Measurements from ENCODE around the gene CMPK1.

CMPK1 gene

GRCh38 chr1:47409311-47410067 lies 75.9 kb downstream of the CMPK1 start:
- Histone ChIP-seq H3K4me1 (no peaks in the 10 kb centered on the region), H3K27me3 (peaks cover 0 to 4% of the 10 kb centered on the region in 2 donors), H3K9me3 (no peaks in the 10 kb centered on the region), H3K4me3 (no peak overlapping the region), H3K27ac (no peak overlapping the region), H3K36me3 (no peaks in the 10 kb centered on the region)
- intact Hi-C loops (cut with DNase I; ENCODE audit: low total_unique reads), result no loop called here
- DNase-seq, result peak in 1 of 2 donors; percentile 38
- TF ChIP-seq CTCF (IDR thresholded peaks at IDR 0.05), result no peak

DNA sequence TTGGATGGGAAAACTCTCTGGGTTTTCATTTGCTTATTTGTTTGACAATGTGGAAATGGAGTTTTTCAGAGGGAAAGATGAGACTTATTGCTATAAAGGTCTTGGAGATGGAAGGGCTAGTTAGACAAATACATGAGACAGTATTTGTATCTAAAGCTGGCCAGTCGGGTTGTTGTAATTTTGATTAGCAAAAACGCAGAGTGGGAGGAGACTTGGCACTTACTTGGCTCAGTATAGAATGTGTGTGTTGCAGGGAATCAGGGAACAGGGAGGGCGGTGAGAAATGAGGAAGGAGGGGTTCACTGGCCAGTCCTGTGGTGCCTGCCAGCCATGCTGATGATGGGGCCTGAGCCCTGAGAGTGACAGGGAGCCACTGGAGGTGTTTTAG lies 76.5 kb downstream of the CMPK1 start:
- DNase-seq, result no peak
- intact Hi-C loops (cut with DNase I; ENCODE audit: low total_unique reads), result no loop called here

DNA sequence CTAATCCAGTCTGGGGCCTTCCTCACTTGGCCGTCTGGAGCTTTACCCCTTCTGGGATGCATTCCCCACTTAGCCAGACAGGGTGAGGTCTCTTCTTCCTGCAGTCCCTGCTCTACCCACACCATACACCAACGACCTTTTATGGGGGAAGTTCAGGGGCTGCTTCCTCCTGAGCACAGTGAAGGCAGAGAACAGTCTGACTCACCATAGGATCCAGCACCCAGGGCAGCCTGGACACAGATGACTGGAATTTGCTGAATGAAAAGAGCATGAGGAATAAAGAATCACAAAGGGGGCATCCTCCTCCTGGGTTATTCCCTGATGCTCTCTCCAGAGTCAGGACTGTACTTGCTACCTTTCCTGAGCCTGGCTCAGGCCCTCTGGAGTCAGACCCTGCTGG lies 77.8 kb downstream of the CMPK1 start:
- intact Hi-C loops (cut with DNase I; ENCODE audit: low total_unique reads), result no loop called here
- Histone ChIP-seq H3K9me3 (no peaks in the 10 kb centered on the region), H3K4me3 (no peak overlapping the region), H3K36me3 (no peaks in the 10 kb centered on the region), H3K27me3 (peaks cover 0 to 21% of the 10 kb centered on the region in 2 donors), H3K27ac (no peak overlapping the region), H3K4me1 (peaks cover 0 to under 1% (median under 1%) of the 10 kb centered on the region in 4 donors)
- no peak for TF ChIP-seq CTCF (IDR thresholded peaks at IDR 0.05)
- DNase-seq, result no peak

More for the DNA sequence above, 76.5 kb downstream of the CMPK1 start:
- TF ChIP-seq CTCF (IDR thresholded peaks at IDR 0.05), result no peak
- Histone ChIP-seq H3K36me3 (no peaks in the 10 kb centered on the region), H3K27me3 (peaks cover 0 to 9% of the 10 kb centered on the region in 2 donors), H3K9me3 (no peaks in the 10 kb centered on the region), H3K27ac (no peak overlapping the region), H3K4me1 (no peaks in the 10 kb centered on the region), H3K4me3 (no peak overlapping the region)

DNA sequence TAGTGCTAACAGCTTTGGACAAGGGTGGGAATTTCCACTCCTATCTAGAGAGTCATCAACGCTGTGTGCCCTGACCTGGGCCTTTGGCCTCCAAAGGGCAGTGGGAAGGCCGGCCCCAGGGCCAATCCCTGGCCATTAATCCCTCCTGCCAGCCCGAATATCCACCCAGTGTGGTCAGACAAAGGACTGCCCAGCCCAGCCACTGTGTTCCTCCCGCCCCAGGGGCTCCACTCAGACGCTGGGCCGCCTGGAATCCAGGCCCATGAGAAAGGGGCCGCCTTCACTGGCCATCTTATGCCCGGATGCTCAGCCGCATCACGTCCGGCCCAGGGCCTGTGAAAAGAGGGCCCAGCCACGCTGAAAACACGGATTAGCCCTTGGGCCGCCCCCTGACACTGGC lies 78.8 kb downstream of the CMPK1 start:
- Histone ChIP-seq H3K9me3 (no peaks in the 10 kb centered on the region), H3K36me3 (no peaks in the 10 kb centered on the region), H3K27ac (no peak overlapping the region), H3K4me3 (no peak overlapping the region), H3K4me1 (peaks cover 0 to 7% (median 4%) of the 10 kb centered on the region in 4 donors), H3K27me3 (peaks cover 0 to 31% of the 10 kb centered on the region in 2 donors)
- no peak for TF ChIP-seq CTCF (IDR thresholded peaks at IDR 0.05)
- intact Hi-C loops (cut with DNase I; ENCODE audit: low total_unique reads), result no loop called here
- no peak for DNase-seq

DNA sequence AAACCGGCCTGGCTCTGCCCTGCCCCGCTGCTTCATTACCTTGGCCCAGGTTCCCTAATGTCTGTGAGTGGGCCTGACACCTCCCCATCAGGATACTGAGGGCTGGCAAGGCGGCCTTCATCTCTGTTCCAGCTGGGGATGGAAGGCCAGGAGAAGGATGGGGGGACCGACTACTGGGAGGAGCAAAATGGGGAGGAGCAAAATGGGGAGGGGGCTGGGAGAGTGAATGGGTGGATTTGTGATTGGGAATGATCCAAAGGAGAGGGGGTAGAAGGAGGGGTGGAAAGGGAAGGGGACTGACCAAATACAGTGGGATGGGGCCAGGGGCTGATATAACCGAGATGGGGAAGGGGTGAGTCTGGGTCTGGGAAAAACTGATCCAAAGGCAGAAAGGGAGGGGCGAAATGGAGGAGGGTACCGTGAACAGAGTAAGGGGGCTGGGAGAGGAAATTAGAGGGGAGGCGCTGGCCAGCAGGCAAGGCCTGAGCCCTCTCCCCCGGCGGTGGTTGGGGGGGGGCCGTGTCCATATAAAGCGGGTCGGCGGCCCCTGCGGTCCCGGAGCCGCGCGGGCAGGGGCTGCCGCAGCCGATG lies 82.2 kb downstream of the CMPK1 start, which contains the start of gene FOXE3:
FOXE3 (plus strand) TSS at position 558 of the 591 bp plus-strand sequence; CDS start at position 589, 31 bp downstream.
- no peak for TF ChIP-seq CTCF (IDR thresholded peaks at IDR 0.05)
- Histone ChIP-seq H3K4me1 (peaks cover 0 to 7% (median 4%) of the 10 kb centered on the region in 4 donors), H3K9me3 (no peaks in the 10 kb centered on the region), H3K36me3 (no peaks in the 10 kb centered on the region), H3K4me3 (peak within 1 kb of the TSS in 1 of 2 donors; percentile 36), H3K27me3 (peaks cover 0 to 48% of the 10 kb centered on the region in 2 donors), H3K27ac (no peak within 1 kb of the TSS)
- intact Hi-C loops (cut with DNase I; ENCODE audit: low total_unique reads), result no loop called here
- no peak for DNase-seq
